Right lobe of liver (tissue), 6 donors: Measurements from ENCODE around the gene CLIC6. TPM values are rescaled to one million over a fixed set of nuclear protein-coding genes. Genes with fewer than 3 reads are reported as not detected.

Experiments
- ATAC-seq, 4 donors: fragments of 200-7000 bp; cut with Tn5 transposase; one replicate each; pipeline ENCODE4 v1.9.1; 2020; ENCODE audit warnings: mild to moderate bottlenecking in 4 of 4, moderate library complexity in 4 of 4
- DNase-seq, 3 donors: peaks; one replicate each; pipeline ENCODE4 v3.0.0-alpha.2; 2020
- H3K27ac ChIP-seq, 3 donors: fragments of 200-600 bp; one replicate each; pipeline ENCODE4 v1.8.0; 2022
- H3K27me3 ChIP-seq, 2 donors: fragments of 200-600 bp; one replicate each; pipeline ENCODE4 v1.8.0; 2022
- H3K36me3 ChIP-seq, 4 donors: fragments of 200-600 bp; sonication (generic) in 1 of 4; one replicate each; pipeline versions ENCODE4 v1.5.1 to v1.8.0; 2017 to 2022; ENCODE audit warnings: control low read depth in 1 of 4
- H3K4me1 ChIP-seq, 4 donors: fragments of 200-600 bp; sonication (generic) in 1 of 4; one replicate each; pipeline versions ENCODE4 v1.5.1 to v1.8.0; 2017 to 2022; ENCODE audit warnings: control low read depth in 1 of 4
- H3K4me3 ChIP-seq, 3 donors: fragments of 200-600 bp; one replicate each; pipeline ENCODE4 v1.8.0; 2022
- H3K9me3 ChIP-seq, 4 donors: fragments of 200-600 bp; sonication (generic) in 1 of 4; one replicate each; pipeline versions ENCODE4 v1.5.1 to v1.8.0; 2017 to 2022; ENCODE audit warnings: control low read depth in 1 of 4
- POLR2A ChIP-seq: fragments of 450-650 bp; IDR thresholded peaks from one replicate; pipeline ENCODE4 v1.6.1; 2017; ENCODE audit warnings: antibody characterized with exemption, mild to moderate bottlenecking
- WGBS: methylation state at CpG from one replicate; pipeline ENCODE4 v1.1.6; 2018; ENCODE audit warnings: low coverage, low lambda C conversion rate; ENCODE audit not compliant: insufficient coverage; ENCODE audit errors: missing lambda C conversion rate; 5-methylcytosine and 5-hydroxymethylcytosine counted together
- intact Hi-C, 2 donors: fragments of 100-400 bp; cut with DNase I; formaldehyde crosslinking; loops; one replicate each; pipeline versions ENCODE4 v1.11.2 to v1.14.1; 2022
- total RNA-seq, 6 experiments: library from RNA; depleted of rRNA in 2 of 6; stranded (reverse); fragments of >200 nt in 2 of 6; fragmentation: NEBNext Ultra II Directional in 3 of 6; extraction: Animal tissue kit (Norgen Biotek cat#: 25700) in 3 of 6; gene quantifications; one replicate each; pipeline versions ENCODE4 v1.1.0 to v1.2.4, GENCODE V29; 2016 to 2023
- TF ChIP-seq, protein P1 (sequence below), 4 donors: fragments of 200-600 bp in 3 of 4; fragments of 450-650 bp in 1 of 4; IDR thresholded peaks; one replicate each; pipeline versions ENCODE4 v1.5.1 to v1.8.0; 2016 to 2022; ENCODE audit warnings: antibody characterized with exemption in 4 of 4, mild to moderate bottlenecking in 2 of 4
- donor health status: DM: no; HTN: yes; CAD: no.
- donor health status: DM: no; HTN: no; CAD: no.
- donor health status: DM: no; HTN: no; CAD: no.
- donor health status: DM: no; HTN: yes; CAD: no.
- donor health status: DM: no; HTN: yes; CAD: no.

Gene CLIC6
- total RNA-seq, 6 experiments from 2014 or later, result 0.25 to 0.63 (median 0.43) TPM

DNA sequence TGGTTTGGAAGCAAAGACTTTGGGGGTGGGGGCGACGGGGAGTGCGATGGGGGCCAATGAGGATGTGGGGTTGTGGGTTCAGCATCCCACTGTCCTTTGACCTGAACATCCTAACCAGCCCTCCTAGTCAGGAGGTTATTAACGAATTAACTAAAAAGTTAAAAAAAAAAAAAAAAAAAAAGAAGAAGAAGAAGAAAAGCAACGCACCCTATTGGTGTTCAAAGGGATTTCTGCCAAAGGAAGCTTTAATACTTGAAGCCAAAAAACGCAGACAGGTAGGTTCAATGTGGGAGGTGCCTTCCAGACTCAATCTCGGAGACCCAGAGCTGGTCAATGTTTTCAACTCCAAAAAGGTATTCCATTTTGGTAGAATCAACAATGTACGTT, 2.2 kb downstream of the CLIC6 start:
- intact Hi-C loops, result no loop called here
- 7% methylated on average over 8 of the region's 8 CpGs for WGBS
- H3K4me3 ChIP-seq, result no peak overlapping the region
- DNase-seq (no peak), ATAC-seq (no peak)
- H3K9me3 ChIP-seq, result no peaks in the 10 kb centered on the region
- no peak overlapping the region for H3K27ac ChIP-seq
- peaks cover 0 to 8% (median 0%) of the 10 kb centered on the region in 4 donors for H3K4me1 ChIP-seq
- H3K27me3 ChIP-seq, result peaks cover 0 to 17% of the 10 kb centered on the region in 2 donors
- H3K36me3 ChIP-seq, result no peaks in the 10 kb centered on the region
- TF ChIP-seq, protein P1, sequence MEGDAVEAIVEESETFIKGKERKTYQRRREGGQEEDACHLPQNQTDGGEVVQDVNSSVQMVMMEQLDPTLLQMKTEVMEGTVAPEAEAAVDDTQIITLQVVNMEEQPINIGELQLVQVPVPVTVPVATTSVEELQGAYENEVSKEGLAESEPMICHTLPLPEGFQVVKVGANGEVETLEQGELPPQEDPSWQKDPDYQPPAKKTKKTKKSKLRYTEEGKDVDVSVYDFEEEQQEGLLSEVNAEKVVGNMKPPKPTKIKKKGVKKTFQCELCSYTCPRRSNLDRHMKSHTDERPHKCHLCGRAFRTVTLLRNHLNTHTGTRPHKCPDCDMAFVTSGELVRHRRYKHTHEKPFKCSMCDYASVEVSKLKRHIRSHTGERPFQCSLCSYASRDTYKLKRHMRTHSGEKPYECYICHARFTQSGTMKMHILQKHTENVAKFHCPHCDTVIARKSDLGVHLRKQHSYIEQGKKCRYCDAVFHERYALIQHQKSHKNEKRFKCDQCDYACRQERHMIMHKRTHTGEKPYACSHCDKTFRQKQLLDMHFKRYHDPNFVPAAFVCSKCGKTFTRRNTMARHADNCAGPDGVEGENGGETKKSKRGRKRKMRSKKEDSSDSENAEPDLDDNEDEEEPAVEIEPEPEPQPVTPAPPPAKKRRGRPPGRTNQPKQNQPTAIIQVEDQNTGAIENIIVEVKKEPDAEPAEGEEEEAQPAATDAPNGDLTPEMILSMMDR (IDR thresholded peaks at IDR 0.05), result no peak
- TF ChIP-seq POLR2A, result no peak

DNA sequence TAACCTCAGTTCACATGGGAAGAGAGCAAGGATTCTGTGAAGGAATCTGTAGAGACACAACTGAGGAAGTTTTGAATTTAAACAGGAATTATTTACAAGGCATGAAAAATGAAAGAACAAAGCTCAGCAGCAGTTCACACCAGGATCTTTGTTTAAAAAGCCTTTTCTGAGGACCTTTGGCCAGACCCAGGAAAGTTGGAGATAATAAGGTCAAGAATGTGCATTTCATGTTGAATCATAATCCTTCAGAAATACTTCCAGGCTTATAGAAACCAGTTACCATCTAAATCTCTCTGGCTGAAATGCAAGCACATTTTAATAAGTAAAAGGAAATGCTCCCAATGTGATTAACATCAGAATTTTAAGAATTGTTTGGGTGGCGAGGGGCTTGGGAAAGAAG, 2.7 kb downstream of the CLIC6 start:
- H3K9me3 ChIP-seq, result no peaks in the 10 kb centered on the region
- no peak for ATAC-seq
- H3K27ac ChIP-seq, result no peak overlapping the region
- H3K27me3 ChIP-seq, result peaks cover 0 to 17% of the 10 kb centered on the region in 2 donors
- no peak for DNase-seq
- WGBS, result 27% methylated on average over 1 of the region's 1 CpG
- intact Hi-C loops, result no loop called here
- TF ChIP-seq, protein P1 (IDR thresholded peaks at IDR 0.05), result no peak
- no peak for TF ChIP-seq POLR2A
- H3K4me1 ChIP-seq, result peaks cover 0 to 8% (median 0%) of the 10 kb centered on the region in 4 donors
- H3K4me3 ChIP-seq, result no peak overlapping the region
- H3K36me3 ChIP-seq, result no peaks in the 10 kb centered on the region

DNA sequence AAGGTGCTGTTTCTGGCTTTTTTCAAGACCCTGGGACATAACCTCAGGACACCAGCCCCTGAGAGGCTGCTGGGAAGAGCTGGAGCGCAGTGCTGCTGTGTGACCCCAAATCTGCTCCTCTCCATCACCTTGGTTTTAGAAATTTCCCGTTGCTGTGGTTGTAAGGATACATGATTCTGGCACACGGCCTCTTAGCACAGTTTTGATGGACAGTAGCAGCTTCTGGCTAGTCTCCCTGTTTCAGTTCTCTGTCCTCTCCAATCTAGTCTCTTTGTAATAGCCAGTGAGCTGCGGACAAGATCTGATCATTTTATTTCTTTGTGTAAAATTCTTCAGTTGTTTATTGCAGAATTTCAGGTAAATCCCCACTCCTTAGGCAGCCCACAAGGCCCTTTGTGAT, 3.1 kb downstream of the CLIC6 start:
- peaks cover 0 to 17% of the 10 kb centered on the region in 2 donors for H3K27me3 ChIP-seq
- H3K36me3 ChIP-seq, result no peaks in the 10 kb centered on the region
- intact Hi-C loops, result no loop called here
- H3K27ac ChIP-seq, result no peak overlapping the region
- no peak for TF ChIP-seq POLR2A
- TF ChIP-seq, protein P1 (IDR thresholded peaks at IDR 0.05), result no peak
- no peak for DNase-seq
- H3K9me3 ChIP-seq, result no peaks in the 10 kb centered on the region
- H3K4me1 ChIP-seq, result peaks cover 0 to 8% (median 0%) of the 10 kb centered on the region in 4 donors
- H3K4me3 ChIP-seq, result no peak overlapping the region
- 53% methylated on average over 4 of the region's 4 CpGs for WGBS
- no peak for ATAC-seq

DNA sequence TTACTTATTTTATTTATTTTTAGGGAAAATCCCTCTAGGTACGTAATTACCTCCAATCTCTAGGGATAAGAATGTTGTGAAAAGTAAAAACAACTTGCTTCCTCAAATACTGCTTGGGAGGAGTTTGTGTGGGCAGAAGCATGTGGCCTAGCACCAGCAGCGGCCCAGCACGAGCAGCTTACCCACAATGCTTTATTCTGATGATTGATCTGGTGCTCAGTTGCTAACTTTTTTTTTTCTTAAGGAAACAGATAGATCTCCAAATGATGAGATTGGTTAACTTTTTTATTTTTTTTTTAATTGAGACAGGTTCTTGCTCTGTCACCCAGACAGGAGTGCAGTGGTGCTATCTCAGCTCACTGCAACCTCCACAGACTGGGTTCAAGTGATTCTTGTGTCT, 4.2 kb downstream of the CLIC6 start:
- peaks cover 0 to 8% (median 0%) of the 10 kb centered on the region in 4 donors for H3K4me1 ChIP-seq
- intact Hi-C loops, result no loop called here
- DNase-seq (no peak), ATAC-seq (no peak)
- H3K4me3 ChIP-seq, result no peak overlapping the region
- 28% methylated on average over 3 of the region's 3 CpGs for WGBS
- no peak overlapping the region for H3K27ac ChIP-seq
- no peaks in the 10 kb centered on the region for H3K9me3 ChIP-seq
- TF ChIP-seq, protein P1 (IDR thresholded peaks at IDR 0.05), result no peak
- no peak for TF ChIP-seq POLR2A
- H3K27me3 ChIP-seq, result peaks cover 0 to 17% of the 10 kb centered on the region in 2 donors
- no peaks in the 10 kb centered on the region for H3K36me3 ChIP-seq

DNA sequence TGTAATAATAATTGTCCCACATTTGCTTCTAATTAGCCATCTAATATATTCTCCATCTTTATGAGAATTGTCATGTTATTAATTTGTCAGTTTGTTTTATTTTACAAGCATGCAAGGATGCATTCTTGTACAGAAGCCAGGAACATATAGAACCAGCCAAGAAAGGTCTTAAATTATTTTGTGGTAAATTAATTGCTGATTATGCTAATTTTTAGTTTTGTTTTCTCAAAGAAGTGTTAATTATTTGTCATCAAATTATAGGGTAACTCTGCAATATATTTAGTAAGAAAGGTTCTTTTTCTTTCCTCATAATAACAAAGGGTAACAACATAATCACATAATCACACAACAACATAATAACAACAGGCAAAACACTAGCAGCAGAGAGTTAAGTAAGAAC, 5.7 kb downstream of the CLIC6 start:
- peaks cover 0 to 17% of the 10 kb centered on the region in 2 donors for H3K27me3 ChIP-seq
- no peak for ATAC-seq
- no peak for DNase-seq
- H3K9me3 ChIP-seq, result no peaks in the 10 kb centered on the region
- H3K27ac ChIP-seq, result no peak overlapping the region
- intact Hi-C loops, result no loop called here
- no peaks in the 10 kb centered on the region for H3K36me3 ChIP-seq
- TF ChIP-seq, protein P1 (IDR thresholded peaks at IDR 0.05), result no peak
- no peak for TF ChIP-seq POLR2A
- H3K4me3 ChIP-seq, result no peak overlapping the region
- peaks cover 0 to 8% (median 0%) of the 10 kb centered on the region in 4 donors for H3K4me1 ChIP-seq
